Activated T-cell treated with anti-CD3 and anti-CD28 coated beads, Interleukin-2, amount 50 U/mL, for 48 hours (primary cell): ENCODE results near the gene UACA.
"Not testable (repeated sequence)": the region's sequence is repeated elsewhere in the genome, so short reads cannot be mapped to it uniquely, and the experiment has no call there.

Source experiments
- DNase-seq, 2 experiments: peaks; one replicate each; pipeline ENCODE4 v3.0.0-alpha.2; 2020

The UACA gene

GRCh38 chr15:70704166-70704565 is 59.2 kb downstream of the UACA start:
- DNase-seq: no peak

DNA sequence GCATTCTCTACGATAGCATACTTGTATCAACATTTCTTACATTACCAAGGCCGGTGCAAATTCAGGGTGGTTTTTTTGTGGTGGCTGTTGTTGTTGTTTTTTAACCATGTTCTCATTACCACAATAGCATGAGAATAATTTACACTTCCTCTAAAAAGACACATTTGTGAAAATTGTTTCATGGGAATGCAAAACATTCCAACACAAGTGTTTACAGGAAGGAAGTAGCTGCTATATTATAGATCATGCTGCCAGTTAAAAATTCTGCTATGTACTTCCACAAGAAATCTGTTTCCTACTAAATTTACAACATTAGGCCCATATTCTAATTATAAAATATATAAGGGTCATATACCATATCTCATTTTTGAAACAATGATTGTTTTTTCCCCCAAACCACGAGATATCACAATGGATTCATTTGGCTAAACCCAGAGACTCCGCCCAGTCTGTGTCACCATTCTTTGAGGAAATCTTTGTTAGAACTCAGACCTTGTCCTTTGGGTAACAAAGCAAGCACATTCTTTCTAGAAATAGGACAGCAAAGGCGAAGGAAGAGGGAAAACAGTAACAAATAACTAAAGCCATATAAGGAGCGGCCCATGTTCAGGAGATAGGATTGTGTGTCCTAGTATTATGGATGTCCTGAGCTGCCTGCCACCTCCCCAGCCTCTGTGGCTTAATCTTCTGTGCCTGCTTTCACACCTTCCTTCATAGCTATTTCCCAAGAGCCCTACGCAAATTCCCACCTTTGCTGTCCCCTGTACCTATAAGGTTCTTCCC is 60.1 kb downstream of the UACA start:
- no peak for DNase-seq

- no peak for DNase-seq
Observed at GRCh38 chr15:70702584-70702983, 60.8 kb downstream of the UACA start.

GRCh38 chr15:70701891-70702568 is 61.3 kb downstream of the UACA start:
- DNase-seq: no peak

DNA sequence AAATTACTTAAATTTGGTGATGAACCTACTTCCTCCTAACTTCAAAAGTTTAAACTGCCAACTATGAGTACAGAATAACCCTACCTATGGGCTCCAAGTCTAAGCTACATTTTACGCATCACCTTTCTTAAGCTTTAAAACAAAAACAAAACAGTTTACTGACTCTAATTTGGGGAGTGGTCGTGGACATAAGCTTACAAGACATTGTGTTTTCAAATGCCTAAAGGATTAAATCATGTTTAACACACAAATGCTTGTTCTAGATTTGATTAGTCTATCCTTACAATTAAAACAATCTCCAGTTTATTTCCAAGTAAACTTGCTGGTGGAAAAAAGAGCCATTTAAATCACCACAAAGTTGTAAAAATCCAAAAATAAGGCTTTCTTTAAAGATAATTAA is 62.2 kb downstream of the UACA start:
- no peak for DNase-seq

DNA sequence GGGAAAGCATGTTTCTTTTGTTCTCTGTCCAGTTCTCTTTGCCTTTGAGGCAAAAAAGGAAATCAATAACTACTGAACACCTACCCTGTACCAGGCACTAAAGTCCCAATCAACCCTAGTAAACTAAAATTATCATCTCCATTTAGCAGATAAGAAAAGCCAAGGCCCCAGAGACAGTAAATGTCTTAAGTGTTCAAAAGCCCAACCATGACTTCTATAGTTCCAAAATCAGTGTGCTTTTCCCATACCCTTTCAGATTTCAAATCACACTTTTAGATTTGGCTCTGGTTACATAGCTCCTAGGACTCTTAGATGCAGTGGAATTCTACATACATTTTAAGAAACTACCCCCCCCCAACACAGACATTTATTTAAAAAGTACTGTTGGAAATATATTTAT is 63.5 kb downstream of the UACA start:
- DNase-seq: no peak

GRCh38 chr15:70698836-70699390 is 64.4 kb downstream of the UACA start:
- no peak for DNase-seq

GRCh38 chr15:70698426-70698825 is 64.9 kb downstream of the UACA start:
- DNase-seq: no peak

- DNase-seq: no peak
Observed at GRCh38 chr15:70690491-70691276, 72.7 kb downstream of the UACA start.

DNA sequence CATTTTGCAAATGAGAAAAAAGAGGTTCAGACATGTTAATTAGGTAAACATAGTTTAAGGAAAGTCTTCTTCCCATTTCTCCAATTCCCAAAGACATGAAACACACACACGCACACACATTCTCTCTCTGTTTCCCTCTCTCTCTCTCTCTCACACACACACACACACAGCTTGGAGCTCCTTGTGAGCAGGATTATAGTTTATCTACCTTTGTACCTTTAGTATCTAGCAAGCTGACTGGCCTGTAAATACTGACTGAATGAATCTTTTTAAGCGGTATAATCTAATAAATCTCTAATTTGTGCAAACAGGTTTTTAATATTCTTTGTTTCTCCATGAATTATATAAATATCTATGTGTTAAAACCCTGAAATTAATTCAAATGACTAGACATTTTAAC is 73.3 kb downstream of the UACA start:
- no peak for DNase-seq

GRCh38 chr15:70687482-70687881 is 75.9 kb downstream of the UACA start:
- no peak for DNase-seq

DNA sequence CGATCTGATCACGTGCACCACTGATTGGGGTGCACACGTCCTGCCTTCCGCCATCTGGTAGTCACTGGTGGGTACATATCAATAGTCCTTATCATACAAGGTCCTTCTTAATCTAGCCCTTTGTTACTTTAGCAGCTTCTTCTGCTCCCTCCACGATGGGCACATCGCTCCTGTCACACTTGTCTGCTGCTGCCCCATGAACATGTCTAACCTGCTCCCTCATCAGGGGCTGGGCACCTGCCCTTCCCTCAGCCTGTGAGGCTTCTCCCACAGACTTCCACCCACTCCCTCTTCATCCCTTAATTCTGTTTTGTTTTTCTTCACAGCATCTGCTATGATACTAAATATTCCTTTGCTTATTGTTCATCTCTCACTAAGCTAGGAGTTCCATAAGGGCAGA is 82.5 kb downstream of the UACA start:
- no peak for DNase-seq

- DNase-seq: no peak
Observed at GRCh38 chr15:70679919-70680231, 83.5 kb downstream of the UACA start.

GRCh38 chr15:70672081-70672480 is 91.3 kb downstream of the UACA start:
- no peak for DNase-seq

DNA sequence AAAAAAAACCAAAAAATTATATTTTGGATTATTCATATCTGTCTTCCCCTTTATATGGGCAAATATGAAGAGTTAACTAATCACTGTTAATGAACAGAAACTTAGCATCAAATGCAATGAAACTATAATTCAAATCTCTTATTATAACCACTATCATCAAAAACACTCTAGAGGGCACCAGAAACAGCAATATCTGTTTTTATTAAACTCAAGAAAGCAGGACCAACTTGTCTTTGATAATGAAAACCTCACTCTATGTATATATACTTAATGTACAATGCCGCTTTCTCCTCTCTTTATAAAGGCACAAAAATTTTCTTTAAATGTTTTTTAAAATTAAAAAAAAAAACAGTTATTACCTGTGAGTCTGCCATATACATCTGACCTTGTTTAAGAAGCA is 92.7 kb downstream of the UACA start:
- DNase-seq: no peak

DNA sequence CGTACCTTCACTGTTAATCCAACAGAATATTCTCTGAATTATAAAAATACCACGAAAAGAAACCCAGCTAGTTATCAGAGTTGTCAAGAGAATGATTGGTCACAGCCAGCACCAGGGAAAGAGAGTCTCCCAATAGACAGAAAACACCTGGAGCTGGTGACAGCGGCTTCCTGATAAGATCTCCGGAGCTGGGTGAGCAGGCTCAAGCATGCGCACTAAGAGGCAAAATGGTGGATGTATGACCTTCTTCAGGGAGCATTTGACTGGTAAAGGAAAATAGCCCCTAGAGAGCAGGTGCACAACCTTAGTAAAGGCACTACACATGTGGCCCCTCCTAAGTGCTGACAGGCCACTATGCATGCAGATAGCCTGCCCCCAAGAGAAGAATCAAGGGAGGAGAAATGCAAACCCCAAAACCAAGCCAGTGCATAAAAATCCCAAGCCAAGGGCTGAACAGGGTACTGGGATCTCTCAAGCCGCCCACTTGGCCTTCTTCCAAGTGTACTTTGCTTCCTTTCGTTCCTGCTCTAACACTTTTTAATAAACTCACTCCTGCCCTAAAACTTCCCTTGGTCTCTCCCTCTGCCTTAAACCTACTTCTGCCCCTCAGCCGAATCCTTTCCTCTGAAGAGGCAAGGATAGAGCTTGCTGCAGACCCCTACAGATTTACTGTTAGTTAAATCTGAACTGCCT is 93.2 kb downstream of the UACA start:
- no peak for DNase-seq

DNA sequence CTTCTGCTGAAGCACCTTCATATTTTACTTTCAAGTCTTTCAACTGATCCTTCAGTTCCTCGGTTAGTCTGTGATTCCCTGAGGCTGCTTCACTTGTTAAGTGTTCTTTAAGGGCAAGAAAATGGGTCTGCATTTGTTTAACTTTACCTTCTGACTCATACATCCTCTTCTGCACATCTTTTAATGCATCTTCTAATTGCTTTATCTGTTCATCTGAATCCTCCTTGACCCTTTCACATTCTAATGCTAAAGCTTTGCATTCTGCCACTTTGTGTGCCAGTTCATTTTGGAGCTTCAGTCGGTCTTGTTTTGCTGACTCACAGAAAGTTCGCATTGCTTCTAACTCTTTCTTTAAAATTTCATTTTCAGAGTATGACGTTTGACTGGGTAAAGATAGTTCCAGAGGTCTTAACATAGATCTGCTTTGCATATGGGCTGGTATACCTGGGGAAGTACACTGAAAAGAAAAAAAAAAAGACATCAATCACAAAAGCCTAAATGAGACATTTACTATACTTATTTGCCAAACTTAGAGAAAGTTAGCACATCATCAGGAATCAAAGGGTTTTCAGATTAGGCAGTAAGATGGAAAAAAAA is 94.3 kb downstream of the UACA start:
- no peak for DNase-seq

- DNase-seq: no peak
Observed at GRCh38 chr15:70665599-70665998, 97.8 kb downstream of the UACA start.

DNA sequence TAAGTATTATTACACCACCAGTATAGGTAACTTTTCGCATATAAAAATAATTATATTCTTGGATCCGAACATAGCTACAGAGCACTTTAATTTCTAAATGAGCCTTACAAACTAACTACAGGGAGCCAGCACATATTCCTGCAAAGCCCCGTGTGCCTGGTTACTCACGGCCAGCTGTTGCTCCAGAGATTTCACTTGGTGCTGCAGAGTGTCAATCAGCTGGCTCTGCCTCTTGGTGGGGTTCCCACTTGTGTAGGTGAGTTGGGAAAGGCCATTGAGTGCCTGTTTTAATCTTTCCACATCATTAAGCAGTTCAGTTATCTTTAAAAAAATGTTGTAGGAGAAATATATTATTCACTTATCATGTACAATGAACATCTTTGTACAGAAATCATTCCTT is 98.9 kb downstream of the UACA start:
- no peak for DNase-seq

GRCh38 chr15:70663069-70663468 is 100.3 kb downstream of the UACA start:
- DNase-seq: not testable (repeated sequence)

GRCh38 chr15:70659662-70660061 is 103.7 kb downstream of the UACA start:
- no peak for DNase-seq

- no peak for DNase-seq
Observed at GRCh38 chr15:70658641-70659040, 104.7 kb downstream of the UACA start.

GRCh38 chr15:70653426-70653825 is 109.9 kb downstream of the UACA start:
- DNase-seq: no peak
